ENCODE data around the gene CTSV. TPM values are rescaled to one million over a fixed set of nuclear protein-coding genes. Genes with fewer than 3 reads are reported as not detected.
"Not testable (repeated sequence)": the region's sequence is repeated elsewhere in the genome, so short reads cannot be mapped to it uniquely, and the experiment has no call there.

Gene CTSV
- total and polyA plus RNA-seq, 10 of the 15 experiments (the other 5 are each of a cell fraction or from before 2014, with no cell fraction given), result 0.10 to 0.51 (median 0.19) TPM; not detected in 1

DNA sequence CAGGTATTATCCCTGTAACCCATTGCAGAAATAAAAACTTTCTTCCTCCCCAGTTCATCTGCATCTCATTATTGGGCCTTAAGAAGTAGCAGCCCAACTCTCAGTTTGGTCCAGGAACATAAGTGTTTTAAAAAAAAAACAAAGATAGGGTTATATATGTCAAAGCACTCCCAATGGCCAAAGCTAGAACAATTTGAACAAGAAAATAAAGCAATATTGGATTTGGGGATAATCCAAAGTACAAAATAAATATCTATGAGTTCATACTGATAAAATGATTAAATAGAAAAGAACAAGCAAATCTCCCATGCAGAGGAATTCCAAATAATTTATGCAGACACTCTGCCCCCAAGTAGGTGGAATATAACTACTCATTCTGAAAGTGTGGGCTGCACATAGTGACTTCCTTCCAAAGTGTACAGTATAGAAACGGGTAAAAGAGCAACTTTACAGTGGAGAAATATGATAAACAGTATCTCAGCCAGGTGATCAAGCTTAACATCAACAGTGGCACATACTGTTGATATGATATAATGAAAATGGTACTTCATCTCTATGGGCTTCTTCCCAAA is 49.1 kb downstream of the CTSV start:
- CTCF ChIA-PET; H3K9ac ChIP-seq (ENCODE audit: control insufficient read depth, insufficient read depth, low read length); intact Hi-C loops (cut with micrococcal nuclease; ENCODE audit: unreplicated experiment); H3K4me3 ChIP-seq; POLR2A ChIA-PET; in situ Hi-C loops (cut with MboI); RAD21 ChIA-PET (ENCODE audit: unreplicated experiment); BruUV-seq (replicated peaks); H4K20me1 ChIP-seq (ENCODE audit: control insufficient read depth, insufficient read depth); H3K9me3 ChIP-seq (replicated peaks; ENCODE audit: control insufficient read depth, insufficient read depth, low read length); H3K4me2 ChIP-seq (ENCODE audit: control insufficient read depth, insufficient read depth); H3K27me3 ChIP-seq (replicated peaks in 1 of 2; ENCODE audit: control insufficient read depth in 2 of 2, insufficient read depth in 2 of 2, low read length in 1 of 2); H3K36me3 ChIP-seq (ENCODE audit: control insufficient read depth in 2 of 2, insufficient read depth in 2 of 2, low read length in 1 of 2); H2AFZ ChIP-seq (ENCODE audit: control insufficient read depth, low read depth, low read length); DNase-seq (ENCODE audit: low read depth, low spot score); H3K27ac ChIP-seq (ENCODE audit: control insufficient read depth, insufficient read depth); H3K4me1 ChIP-seq (ENCODE audit: control insufficient read depth, insufficient read depth, low read length); FAIRE-seq; SMC1A ChIA-PET (ENCODE audit: uncharacterized antibody, unreplicated experiment): not testable (repeated sequence)
- H3K79me2 ChIP-seq (ENCODE audit: control insufficient read depth, insufficient read depth, low read length), result peaks cover 23% of the 10 kb centered on the region
- TF ChIP-seq JUNB (IDR thresholded peaks at IDR 0.05), result peak; percentile 31; the same call in 1 of the 2 replicates
- peak; percentile 57; the same call in 2 of the 3 replicates for ATAC-seq
- 0% methylated on average over 1 of the region's 1 CpG for WGBS (ENCODE audit: insufficient coverage, insufficient replicate concordance, low lambda C conversion rate, missing lambda C conversion rate)

- DNase-seq (ENCODE audit: low read depth, low spot score); H3K4me2 ChIP-seq (ENCODE audit: control insufficient read depth, insufficient read depth); H3K4me1 ChIP-seq (ENCODE audit: control insufficient read depth, insufficient read depth, low read length); ATAC-seq; RAD21 ChIA-PET (ENCODE audit: unreplicated experiment); FAIRE-seq; POLR2A ChIA-PET; H2AFZ ChIP-seq (ENCODE audit: control insufficient read depth, low read depth, low read length); H3K27ac ChIP-seq (ENCODE audit: control insufficient read depth, insufficient read depth); H3K4me3 ChIP-seq; BruUV-seq (replicated peaks); H3K9me3 ChIP-seq (replicated peaks; ENCODE audit: control insufficient read depth, insufficient read depth, low read length); SMC1A ChIA-PET (ENCODE audit: uncharacterized antibody, unreplicated experiment); CTCF ChIA-PET; H3K27me3 ChIP-seq (replicated peaks in 1 of 2; ENCODE audit: control insufficient read depth in 2 of 2, insufficient read depth in 2 of 2, low read length in 1 of 2); intact Hi-C loops (cut with micrococcal nuclease; ENCODE audit: unreplicated experiment); H3K36me3 ChIP-seq (ENCODE audit: control insufficient read depth in 2 of 2, insufficient read depth in 2 of 2, low read length in 1 of 2); in situ Hi-C loops (cut with MboI); H4K20me1 ChIP-seq (ENCODE audit: control insufficient read depth, insufficient read depth); H3K9ac ChIP-seq (ENCODE audit: control insufficient read depth, insufficient read depth, low read length): not testable (repeated sequence)
- 100% methylated on average over 2 of the region's 2 CpGs for whole genome bisulfite sequencing (ENCODE audit: insufficient coverage, insufficient replicate concordance, low lambda C conversion rate, missing lambda C conversion rate)
- peaks cover 14% of the 10 kb centered on the region for H3K79me2 ChIP-seq (ENCODE audit: control insufficient read depth, insufficient read depth, low read length)
Observed at GRCh38 chr9:96984887-96985286, 54.1 kb downstream of the CTSV start.

DNA sequence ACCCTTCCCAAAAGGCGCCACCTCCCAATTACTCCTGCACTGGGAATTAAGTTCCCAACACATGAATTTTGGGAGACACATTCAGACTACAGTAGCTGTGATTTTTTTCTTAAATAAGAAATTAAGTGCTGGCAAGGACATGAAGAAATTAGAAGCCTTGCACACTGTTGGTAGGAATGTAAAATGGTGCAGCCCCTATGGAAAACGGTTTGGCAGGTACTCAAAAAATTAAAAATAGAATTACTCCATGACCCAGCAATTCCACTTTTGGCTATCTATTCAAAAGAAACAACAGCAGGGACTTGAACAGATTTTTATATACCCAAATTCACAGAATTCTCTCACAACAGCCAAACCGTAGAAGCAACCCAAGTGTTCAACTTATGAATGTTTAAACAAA is 54.8 kb downstream of the CTSV start:
- RAD21 ChIA-PET (ENCODE audit: unreplicated experiment); H2AFZ ChIP-seq (ENCODE audit: control insufficient read depth, low read depth, low read length); H3K4me3 ChIP-seq; H3K27ac ChIP-seq (ENCODE audit: control insufficient read depth, insufficient read depth); intact Hi-C loops (cut with micrococcal nuclease; ENCODE audit: unreplicated experiment); BruUV-seq (replicated peaks); DNase-seq (ENCODE audit: low read depth, low spot score); SMC1A ChIA-PET (ENCODE audit: uncharacterized antibody, unreplicated experiment); H3K4me1 ChIP-seq (ENCODE audit: control insufficient read depth, insufficient read depth, low read length); POLR2A ChIA-PET; H4K20me1 ChIP-seq (ENCODE audit: control insufficient read depth, insufficient read depth); in situ Hi-C loops (cut with MboI); H3K27me3 ChIP-seq (replicated peaks in 1 of 2; ENCODE audit: control insufficient read depth in 2 of 2, insufficient read depth in 2 of 2, low read length in 1 of 2); CTCF ChIA-PET; H3K4me2 ChIP-seq (ENCODE audit: control insufficient read depth, insufficient read depth); H3K9ac ChIP-seq (ENCODE audit: control insufficient read depth, insufficient read depth, low read length); H3K9me3 ChIP-seq (replicated peaks; ENCODE audit: control insufficient read depth, insufficient read depth, low read length); FAIRE-seq; H3K36me3 ChIP-seq (ENCODE audit: control insufficient read depth in 2 of 2, insufficient read depth in 2 of 2, low read length in 1 of 2); ATAC-seq: not testable (repeated sequence)
- 93% methylated on average over 2 of the region's 3 CpGs for WGBS (ENCODE audit: insufficient coverage, insufficient replicate concordance, low lambda C conversion rate, missing lambda C conversion rate)
- H3K79me2 ChIP-seq (ENCODE audit: control insufficient read depth, insufficient read depth, low read length), result peaks cover 14% of the 10 kb centered on the region

- ATAC-seq; H3K27ac ChIP-seq (ENCODE audit: control insufficient read depth, insufficient read depth); H3K4me2 ChIP-seq (ENCODE audit: control insufficient read depth, insufficient read depth); FAIRE-seq; H3K4me3 ChIP-seq; RAD21 ChIA-PET (ENCODE audit: unreplicated experiment); POLR2A ChIA-PET; H3K36me3 ChIP-seq (ENCODE audit: control insufficient read depth in 2 of 2, insufficient read depth in 2 of 2, low read length in 1 of 2); DNase-seq (ENCODE audit: low read depth, low spot score); H3K27me3 ChIP-seq (replicated peaks in 1 of 2; ENCODE audit: control insufficient read depth in 2 of 2, insufficient read depth in 2 of 2, low read length in 1 of 2); intact Hi-C loops (cut with micrococcal nuclease; ENCODE audit: unreplicated experiment); SMC1A ChIA-PET (ENCODE audit: uncharacterized antibody, unreplicated experiment); BruUV-seq (replicated peaks); H3K4me1 ChIP-seq (ENCODE audit: control insufficient read depth, insufficient read depth, low read length); CTCF ChIA-PET; H2AFZ ChIP-seq (ENCODE audit: control insufficient read depth, low read depth, low read length); H4K20me1 ChIP-seq (ENCODE audit: control insufficient read depth, insufficient read depth); in situ Hi-C loops (cut with MboI); H3K9me3 ChIP-seq (replicated peaks; ENCODE audit: control insufficient read depth, insufficient read depth, low read length); H3K9ac ChIP-seq (ENCODE audit: control insufficient read depth, insufficient read depth, low read length): not testable (repeated sequence)
- 94% methylated on average over 7 of the region's 7 CpGs for WGBS (ENCODE audit: insufficient coverage, insufficient replicate concordance, low lambda C conversion rate, missing lambda C conversion rate)
- H3K79me2 ChIP-seq (ENCODE audit: control insufficient read depth, insufficient read depth, low read length), result peaks cover 14% of the 10 kb centered on the region
Observed at GRCh38 chr9:96983496-96984122, 55.3 kb downstream of the CTSV start.

Measured in GM12878 (cell line).